ENCODE results near the gene NARS2. TPM values are rescaled to one million over a fixed set of nuclear protein-coding genes. Genes with fewer than 3 reads are reported as not detected.

The NARS2 gene
- polyA plus RNA-seq, 3 donors from 2014 or later, result 4.8 to 12.2 (median 8.4) TPM

- peaks cover 17 to 23% of the 10 kb centered on the region in 2 donors for H3K4me1 Mint-ChIP-seq
- H3K9me3 Mint-ChIP-seq, result peaks cover 0 to 2% (median 0%) of the 10 kb centered on the region in 6 donors
- no peak overlapping the region for H3K4me3 Mint-ChIP-seq
- peak in 1 of 3 donors; percentile 28 for DNase-seq
- H3K36me3 Mint-ChIP-seq, result peaks cover 0 to 3% (median 0%) of the 10 kb centered on the region in 3 donors
- no peak overlapping the region for H3K27ac Mint-ChIP-seq
- H3K27me3 Mint-ChIP-seq (ENCODE audit: low read depth in 3 of 3), result peaks cover 0 to 14% (median 7%) of the 10 kb centered on the region in 3 donors
These were observed 160.2 kb downstream of the NARS2 start for GRCh38 chr11:78414321-78415051.

GRCh38 chr11:78408619-78409018 lies 166.0 kb downstream of the NARS2 start:
- peaks cover 0 to 15% (median 8%) of the 10 kb centered on the region in 3 donors for H3K27me3 Mint-ChIP-seq (ENCODE audit: low read depth in 3 of 3)
- H3K4me1 Mint-ChIP-seq, result no peaks in the 10 kb centered on the region
- no peak for DNase-seq
- H3K36me3 Mint-ChIP-seq, result peaks cover 0 to 4% (median 3%) of the 10 kb centered on the region in 3 donors
- peaks cover 0 to 2% (median under 1%) of the 10 kb centered on the region in 6 donors for H3K9me3 Mint-ChIP-seq
- no peak overlapping the region for H3K4me3 Mint-ChIP-seq
- H3K27ac Mint-ChIP-seq, result no peak overlapping the region

- DNase-seq, result no peak
- Mint-ChIP-seq H3K27me3 (ENCODE audit: low read depth in 3 of 3) (peaks cover 0 to 13% (median 8%) of the 10 kb centered on the region in 3 donors), H3K4me3 (no peak overlapping the region), H3K4me1 (no peaks in the 10 kb centered on the region), H3K9me3 (peaks cover 0 to 2% (median under 1%) of the 10 kb centered on the region in 6 donors), H3K36me3 (peaks cover 0 to 4% (median 3%) of the 10 kb centered on the region in 3 donors), H3K27ac (no peak overlapping the region)
These were observed 168.0 kb downstream of the NARS2 start for GRCh38 chr11:78406568-78407196.

- H3K27ac Mint-ChIP-seq, result no peak overlapping the region
- H3K9me3 Mint-ChIP-seq, result peaks cover 0 to 2% (median under 1%) of the 10 kb centered on the region in 6 donors
- H3K27me3 Mint-ChIP-seq (ENCODE audit: low read depth in 3 of 3), result peaks cover 0 to 10% (median 8%) of the 10 kb centered on the region in 3 donors
- no peak overlapping the region for H3K4me3 Mint-ChIP-seq
- H3K36me3 Mint-ChIP-seq, result peaks cover 0 to 4% (median 3%) of the 10 kb centered on the region in 3 donors
- H3K4me1 Mint-ChIP-seq, result no peaks in the 10 kb centered on the region
- DNase-seq, result no peak
These were observed 168.9 kb downstream of the NARS2 start for GRCh38 chr11:78405805-78406204.

- Mint-ChIP-seq H3K27me3 (ENCODE audit: low read depth in 3 of 3) (peaks cover 0 to 11% (median 5%) of the 10 kb centered on the region in 3 donors), H3K27ac (no peak overlapping the region), H3K36me3 (peaks cover 0 to 2% (median 0%) of the 10 kb centered on the region in 3 donors), H3K4me3 (no peak overlapping the region), H3K4me1 (no peaks in the 10 kb centered on the region), H3K9me3 (peaks cover 0 to 2% (median 0%) of the 10 kb centered on the region in 6 donors)
- no peak for DNase-seq
These were observed 170.9 kb downstream of the NARS2 start for GRCh38 chr11:78403781-78404180.

GRCh38 chr11:78402847-78403246 lies 171.8 kb downstream of the NARS2 start:
- Mint-ChIP-seq H3K36me3 (no peaks in the 10 kb centered on the region), H3K4me1 (peaks cover 2 to 5% of the 10 kb centered on the region in 2 donors), H3K27me3 (ENCODE audit: low read depth in 3 of 3) (peaks cover 0 to 9% (median 5%) of the 10 kb centered on the region in 3 donors), H3K27ac (no peak overlapping the region), H3K9me3 (no peaks in the 10 kb centered on the region), H3K4me3 (no peak overlapping the region)
- no peak for DNase-seq

- Mint-ChIP-seq H3K27me3 (ENCODE audit: low read depth in 3 of 3) (peaks cover 0 to 6% (median 0%) of the 10 kb centered on the region in 3 donors), H3K4me3 (no peak overlapping the region), H3K4me1 (peaks cover 10 to 14% of the 10 kb centered on the region in 2 donors), H3K9me3 (no peaks in the 10 kb centered on the region), H3K36me3 (no peaks in the 10 kb centered on the region), H3K27ac (no peak overlapping the region)
- DNase-seq, result no peak
These were observed 174.0 kb downstream of the NARS2 start for GRCh38 chr11:78400702-78401101.

- no peak overlapping the region for H3K27ac Mint-ChIP-seq
- no peak for DNase-seq
- H3K4me1 Mint-ChIP-seq, result peaks cover 10 to 14% of the 10 kb centered on the region in 2 donors
- no peak overlapping the region for H3K4me3 Mint-ChIP-seq
- peaks cover 0 to 6% (median 0%) of the 10 kb centered on the region in 3 donors for H3K27me3 Mint-ChIP-seq (ENCODE audit: low read depth in 3 of 3)
- no peaks in the 10 kb centered on the region for H3K36me3 Mint-ChIP-seq
- no peaks in the 10 kb centered on the region for H3K9me3 Mint-ChIP-seq
These were observed 174.5 kb downstream of the NARS2 start for GRCh38 chr11:78400116-78400515.

- Mint-ChIP-seq H3K9me3 (no peaks in the 10 kb centered on the region), H3K27ac (no peak overlapping the region), H3K27me3 (ENCODE audit: low read depth in 3 of 3) (peaks cover 0 to 3% (median 0%) of the 10 kb centered on the region in 3 donors), H3K4me3 (no peak overlapping the region), H3K36me3 (no peaks in the 10 kb centered on the region), H3K4me1 (peaks cover 10 to 14% of the 10 kb centered on the region in 2 donors)
- DNase-seq, result no peak
These were observed 175.5 kb downstream of the NARS2 start for GRCh38 chr11:78399136-78399535.

- H3K36me3 Mint-ChIP-seq, result no peaks in the 10 kb centered on the region
- no peak for DNase-seq
- peaks cover 0 to 3% (median 0%) of the 10 kb centered on the region in 3 donors for H3K27me3 Mint-ChIP-seq (ENCODE audit: low read depth in 3 of 3)
- H3K4me1 Mint-ChIP-seq, result peaks cover 10 to 14% of the 10 kb centered on the region in 2 donors
- no peaks in the 10 kb centered on the region for H3K9me3 Mint-ChIP-seq
- no peak overlapping the region for H3K27ac Mint-ChIP-seq
- no peak overlapping the region for H3K4me3 Mint-ChIP-seq
These were observed 175.9 kb downstream of the NARS2 start for GRCh38 chr11:78398715-78399114.

GRCh38 chr11:78397398-78397797 lies 177.3 kb downstream of the NARS2 start:
- H3K36me3 Mint-ChIP-seq, result no peaks in the 10 kb centered on the region
- H3K9me3 Mint-ChIP-seq, result no peaks in the 10 kb centered on the region
- peak; percentile 40 to 55 (median 46) for DNase-seq
- no peak overlapping the region for H3K4me3 Mint-ChIP-seq
- peaks cover 0 to 3% (median 0%) of the 10 kb centered on the region in 3 donors for H3K27me3 Mint-ChIP-seq (ENCODE audit: low read depth in 3 of 3)
- peaks cover 10 to 14% of the 10 kb centered on the region in 2 donors for H3K4me1 Mint-ChIP-seq
- peak overlapping the region in 2 of 6 donors; percentile 3 to 29 for H3K27ac Mint-ChIP-seq

GRCh38 chr11:78395597-78395996 lies 179.1 kb downstream of the NARS2 start:
- no peaks in the 10 kb centered on the region for H3K9me3 Mint-ChIP-seq
- no peak for DNase-seq
- no peak overlapping the region for H3K4me3 Mint-ChIP-seq
- H3K36me3 Mint-ChIP-seq, result no peaks in the 10 kb centered on the region
- H3K4me1 Mint-ChIP-seq, result peaks cover 10 to 14% of the 10 kb centered on the region in 2 donors
- no peak overlapping the region for H3K27ac Mint-ChIP-seq
- H3K27me3 Mint-ChIP-seq (ENCODE audit: low read depth in 3 of 3), result peaks cover 0 to 3% (median 0%) of the 10 kb centered on the region in 3 donors

- Mint-ChIP-seq H3K9me3 (no peaks in the 10 kb centered on the region), H3K27me3 (ENCODE audit: low read depth in 3 of 3) (no peaks in the 10 kb centered on the region), H3K4me3 (no peak overlapping the region), H3K4me1 (peaks cover 8 to 9% of the 10 kb centered on the region in 2 donors), H3K36me3 (no peaks in the 10 kb centered on the region), H3K27ac (no peak overlapping the region)
- no peak for DNase-seq
These were observed 181.8 kb downstream of the NARS2 start for GRCh38 chr11:78392854-78393253.

GRCh38 chr11:78391424-78391823 lies 183.2 kb downstream of the NARS2 start:
- DNase-seq, result no peak
- Mint-ChIP-seq H3K9me3 (no peaks in the 10 kb centered on the region), H3K4me3 (no peak overlapping the region), H3K4me1 (no peaks in the 10 kb centered on the region), H3K27me3 (ENCODE audit: low read depth in 3 of 3) (no peaks in the 10 kb centered on the region), H3K36me3 (no peaks in the 10 kb centered on the region), H3K27ac (no peak overlapping the region)

Measured in immature natural killer cell (primary cell).